Measurements from ENCODE around the gene RERG.
A peak's percentile ranks its signal among the peaks of the same experiment; 100 is the strongest.
"Not testable (repeated sequence)": the region's sequence is repeated elsewhere in the genome, so short reads cannot be mapped to it uniquely, and the experiment has no call there.

The RERG gene

DNA sequence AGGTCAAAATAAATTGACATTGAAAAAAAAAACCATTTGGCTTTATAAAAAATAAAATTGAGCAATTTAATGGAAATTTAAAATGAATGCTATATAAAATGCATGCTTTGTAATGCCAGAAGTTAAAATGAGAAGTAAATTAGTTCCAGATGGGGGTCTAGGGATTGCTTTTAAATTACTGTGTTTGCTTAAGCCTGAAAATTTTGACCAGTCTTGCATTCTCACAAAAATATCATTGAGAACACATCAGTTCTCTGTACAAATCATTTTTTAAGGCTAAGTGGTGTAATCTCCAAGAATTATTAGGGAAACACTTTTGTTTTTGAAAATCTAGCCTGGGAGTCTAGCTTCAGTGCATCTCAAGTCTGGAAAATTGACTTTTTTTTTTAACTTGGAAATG, 90.7 kb downstream of the RERG start:
- no peak for DNase-seq

DNA sequence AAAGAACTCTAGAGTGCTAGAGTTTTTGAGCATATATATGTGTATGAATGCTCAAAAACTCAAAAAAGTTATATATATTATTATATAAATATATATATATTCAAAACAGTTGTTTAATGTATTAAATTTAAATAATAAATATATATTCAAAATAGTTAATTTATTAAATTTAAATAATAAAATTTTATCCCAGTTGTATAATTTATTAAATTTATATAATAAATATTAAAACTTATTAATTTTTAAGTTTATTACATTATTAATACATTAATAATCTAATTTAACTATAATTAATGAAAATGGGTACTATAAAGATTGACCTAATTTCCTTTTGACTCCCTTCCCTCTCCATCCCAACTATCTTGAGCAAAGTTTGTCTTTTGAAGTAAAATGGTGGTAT, 97.8 kb downstream of the RERG start:
- no peak for DNase-seq

DNA sequence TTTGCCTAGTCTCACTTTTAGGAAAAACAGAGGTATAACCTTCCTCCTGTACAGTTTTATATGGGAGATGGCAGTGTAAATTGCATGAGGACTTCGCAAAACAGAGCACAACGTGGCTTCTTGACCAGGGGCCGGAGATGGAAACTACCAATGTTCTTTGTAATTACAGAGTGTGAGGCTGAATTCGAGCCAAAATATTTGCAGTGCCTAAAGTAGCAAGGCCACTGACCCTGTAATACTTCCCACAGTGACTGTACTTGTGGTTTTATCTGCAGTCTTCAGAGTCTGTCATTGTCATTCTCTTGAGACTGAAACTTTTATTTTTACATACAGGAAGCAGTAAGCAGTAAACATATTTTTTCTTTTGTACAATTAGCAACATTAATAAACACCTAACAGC, 98.9 kb downstream of the RERG start:
- DNase-seq: no peak

DNA sequence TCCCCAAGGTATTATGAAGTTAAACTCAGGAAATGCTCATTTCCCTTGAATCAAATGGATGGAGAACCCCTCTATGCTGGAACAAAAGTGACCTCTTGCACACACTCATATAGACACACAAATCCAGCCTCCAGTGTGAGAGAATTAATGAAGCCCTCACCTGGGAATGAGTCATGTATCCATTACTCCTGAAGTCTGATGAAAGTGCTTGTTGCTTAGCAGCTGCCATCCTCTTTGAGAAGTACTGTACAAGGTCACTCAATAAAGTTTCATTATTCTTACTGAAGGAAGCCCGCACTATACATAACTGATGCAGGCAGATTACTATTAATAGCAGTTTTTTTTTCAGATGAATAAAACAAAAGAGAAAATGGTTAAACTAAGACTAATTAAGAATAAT, 102.3 kb downstream of the RERG start:
- DNase-seq: no peak

DNA sequence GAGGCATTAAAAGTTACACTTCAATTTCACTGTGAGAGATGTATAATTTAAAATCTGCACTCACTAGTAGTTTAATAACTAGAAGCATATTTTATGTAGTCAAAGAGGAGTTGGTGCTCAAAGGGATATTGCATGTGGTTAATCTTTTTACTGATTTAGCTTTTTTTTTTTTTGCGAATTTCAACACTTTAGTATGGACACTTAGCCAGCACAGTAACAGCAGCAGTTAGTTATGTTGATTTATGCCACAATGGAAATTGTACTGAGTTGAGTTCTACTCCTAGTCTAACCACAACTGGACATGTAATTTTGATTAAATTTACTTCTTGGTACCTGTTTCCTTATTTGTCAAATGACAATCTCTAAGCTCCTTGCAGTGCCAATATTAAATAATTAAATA, 104.2 kb downstream of the RERG start:
- no peak for DNase-seq

DNA sequence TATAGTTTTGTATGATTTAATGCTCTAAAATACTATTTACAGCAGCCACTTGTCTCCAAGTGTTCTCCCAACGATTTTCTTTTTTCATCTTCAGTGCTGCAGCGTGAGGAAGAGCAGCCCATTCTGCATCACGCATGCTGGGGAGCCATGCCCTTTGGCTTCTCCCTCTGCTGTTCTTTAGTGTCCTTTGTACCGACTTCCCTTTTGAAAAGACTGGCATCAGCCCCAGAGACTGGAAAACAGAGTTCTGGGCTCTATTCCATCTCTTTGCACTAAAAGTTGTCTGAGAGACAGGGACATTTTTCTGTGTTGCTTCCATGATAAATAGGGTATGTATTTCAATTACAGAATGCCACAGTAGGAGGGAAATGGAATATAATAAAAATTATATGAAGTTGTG, 105.1 kb downstream of the RERG start:
- DNase-seq: peak; percentile 46 to 86

DNA sequence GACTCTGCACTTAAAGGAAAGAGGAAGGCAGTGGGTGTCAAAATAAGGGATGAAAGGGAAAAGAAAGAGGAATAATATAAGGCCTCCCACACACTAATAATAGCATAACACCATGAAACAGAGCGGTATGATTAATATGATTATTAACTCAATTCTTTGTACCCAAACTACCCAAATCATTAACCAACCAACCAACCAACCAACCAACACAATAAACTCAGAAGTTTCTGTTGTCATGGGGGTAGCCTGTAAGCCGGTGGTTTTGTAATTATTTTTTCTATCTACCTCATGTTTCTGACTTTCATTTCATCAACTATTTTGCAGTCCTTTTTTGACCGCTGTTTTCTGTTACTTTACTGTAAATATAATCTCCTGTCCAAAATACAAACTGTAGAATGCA, 105.8 kb downstream of the RERG start:
- no peak for DNase-seq

DNA sequence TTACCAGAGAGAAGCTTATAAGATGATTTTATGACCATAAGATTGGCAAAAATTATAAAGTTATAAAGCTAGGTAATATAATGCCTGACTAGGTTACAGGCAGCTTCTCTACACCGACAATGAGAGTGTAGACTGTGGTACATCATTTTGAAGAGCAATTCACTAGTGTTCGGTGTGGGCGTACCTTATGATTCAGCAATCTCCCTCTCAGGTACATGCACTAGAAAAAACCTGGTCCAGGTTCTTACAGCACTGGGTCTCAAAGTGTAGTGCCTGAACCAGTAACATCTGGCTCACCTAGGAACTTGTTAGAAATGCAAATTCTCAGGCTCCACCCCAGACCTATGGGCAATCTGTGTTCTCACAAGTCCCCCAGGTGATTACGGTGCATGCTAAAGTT, 106.7 kb downstream of the RERG start:
- DNase-seq: no peak

DNA sequence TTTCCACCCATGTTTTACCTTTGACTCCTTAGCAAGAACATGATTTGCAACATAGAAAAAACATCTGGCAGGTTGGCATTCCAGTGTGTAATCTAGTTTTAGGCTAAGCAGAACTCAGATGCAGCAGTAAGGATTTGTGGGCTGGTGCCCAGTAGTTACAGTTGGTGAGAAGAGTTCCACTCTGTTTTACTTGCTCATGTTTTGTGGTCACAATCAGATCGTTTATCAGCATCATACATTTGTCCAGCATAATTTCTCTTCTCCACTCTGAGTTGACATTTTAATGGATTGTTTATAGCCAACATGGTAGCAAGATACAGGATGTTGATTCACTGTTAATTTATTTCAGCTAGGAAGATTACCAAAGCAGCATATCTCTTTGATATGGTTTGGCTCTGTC, 128.4 kb downstream of the RERG start:
- DNase-seq: no peak

DNA sequence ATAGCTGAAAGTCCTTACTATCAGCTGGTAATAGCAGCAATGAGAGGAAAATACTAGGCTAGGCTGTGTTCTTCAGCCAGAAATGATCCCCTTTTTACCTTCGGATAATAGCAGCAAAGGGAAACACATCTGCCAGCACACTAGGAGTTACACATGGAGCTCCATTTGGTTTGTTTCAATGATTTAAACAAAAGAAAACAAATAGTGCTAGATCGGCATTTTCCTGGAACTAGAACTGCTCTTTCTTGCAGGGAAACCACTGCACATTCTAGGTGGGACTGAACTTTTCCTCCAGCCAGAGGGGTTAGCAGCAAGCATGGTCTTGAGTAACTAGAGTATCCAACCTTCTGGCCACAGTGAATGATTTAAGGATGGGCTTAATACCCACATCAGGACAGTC, 130.8 kb downstream of the RERG start:
- no peak for DNase-seq

DNA sequence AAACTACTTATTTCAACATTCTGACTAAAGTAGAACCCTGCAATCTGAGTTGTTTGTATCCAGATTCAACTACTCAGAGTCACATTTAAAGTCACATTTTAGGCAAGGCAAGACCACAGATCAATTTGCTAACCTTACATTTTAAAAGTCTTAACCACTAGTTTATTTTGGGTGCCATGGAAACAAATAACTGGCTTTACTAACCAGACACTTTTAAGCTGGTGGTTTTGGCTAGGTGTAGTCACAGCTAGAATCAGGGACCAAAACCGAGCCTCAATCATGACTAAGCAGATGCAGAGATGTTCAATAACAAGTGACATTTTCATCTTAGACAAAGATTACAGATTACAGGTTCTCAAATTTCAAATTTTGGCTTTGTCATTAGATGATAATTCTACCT, 133.1 kb downstream of the RERG start:
- no peak for DNase-seq

DNA sequence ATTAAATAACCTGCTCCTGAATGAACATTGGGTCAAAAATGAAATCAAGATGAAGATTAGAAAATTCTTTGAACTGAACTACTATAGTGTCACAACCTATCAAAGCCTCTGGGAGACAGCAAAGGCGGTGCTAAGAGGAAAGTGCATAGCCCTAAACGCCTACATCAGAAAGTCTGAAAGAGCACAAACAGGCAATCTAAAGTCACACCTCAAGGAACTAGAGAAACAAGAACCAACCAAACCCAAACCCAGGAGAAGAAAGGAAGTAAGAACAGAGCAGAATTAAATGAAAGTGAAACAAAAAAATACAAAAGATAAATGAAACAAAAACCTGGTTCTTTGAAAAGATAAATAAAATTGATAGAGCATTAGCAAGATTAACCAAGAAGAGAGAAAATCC, 143.5 kb downstream of the RERG start:
- DNase-seq: not testable (repeated sequence)

DNA sequence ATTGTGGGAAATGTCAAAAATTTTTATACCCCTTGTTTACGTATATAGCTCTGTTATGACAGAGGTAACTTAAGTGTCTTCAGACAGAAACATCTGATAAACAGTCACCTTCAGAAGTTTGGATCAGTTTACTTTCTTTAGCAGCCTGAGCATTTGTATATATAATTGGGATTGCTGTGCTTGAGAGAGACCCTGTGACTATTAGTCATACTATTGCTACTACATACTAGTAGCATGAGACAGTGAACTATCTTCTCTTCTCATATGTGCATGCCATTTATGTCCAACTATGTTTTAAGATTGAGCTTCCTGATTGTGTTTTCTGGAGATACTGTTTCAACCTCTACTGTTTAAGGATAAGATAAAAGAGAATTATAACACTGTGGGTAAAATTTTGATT, 146.9 kb downstream of the RERG start:
- DNase-seq: no peak

DNA sequence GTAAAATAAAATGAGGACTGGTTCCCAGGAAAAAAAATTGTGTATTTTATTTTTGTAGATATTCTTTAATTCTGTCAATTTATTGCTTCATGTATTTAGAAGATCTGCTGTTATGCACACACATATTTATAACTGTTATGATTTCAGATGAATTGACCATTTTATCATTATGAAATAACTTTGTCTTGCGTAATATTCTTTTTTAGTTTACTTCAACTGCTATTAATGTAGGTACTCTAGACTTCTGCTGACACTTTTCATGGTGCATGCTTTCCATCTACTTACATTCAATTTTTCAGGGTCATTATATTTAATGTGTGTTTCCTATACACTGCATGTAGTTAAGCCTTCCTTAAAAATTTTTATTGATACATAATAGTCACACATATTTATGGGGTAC, 162.1 kb downstream of the RERG start:
- no peak for DNase-seq

All from hippocampal formation (tissue), 2 donors.